Measurements from ENCODE around the gene MX1.
"Not testable (repeated sequence)": the region's sequence is repeated elsewhere in the genome, so short reads cannot be mapped to it uniquely, and the experiment has no call there.

Gene MX1

GRCh38 chr21:41407541-41408460, 18.2 kb upstream of the MX1 start:
- in situ Hi-C loops (cut with HindIII; ENCODE audit: low sequenced_read_pairs), result no loop called here

GRCh38 chr21:41410361-41410760, 15.7 kb upstream of the MX1 start:
- in situ Hi-C loops (cut with HindIII; ENCODE audit: low sequenced_read_pairs), result no loop called here

GRCh38 chr21:41410767-41411448, 15.1 kb upstream of the MX1 start:
- in situ Hi-C loops (cut with HindIII; ENCODE audit: low sequenced_read_pairs), result no loop called here

GRCh38 chr21:41411449-41412089, 14.5 kb upstream of the MX1 start:
- in situ Hi-C loops (cut with HindIII; ENCODE audit: low sequenced_read_pairs), result no loop called here

- in situ Hi-C loops (cut with HindIII; ENCODE audit: low sequenced_read_pairs), result not testable (repeated sequence)
Measured at GRCh38 chr21:41417505-41417904, 8.5 kb upstream of the MX1 start.

GRCh38 chr21:41418393-41418792, 7.6 kb upstream of the MX1 start:
- in situ Hi-C loops (cut with HindIII; ENCODE audit: low sequenced_read_pairs), result no loop called here

- in situ Hi-C loops (cut with HindIII; ENCODE audit: low sequenced_read_pairs), result no loop called here
Measured at GRCh38 chr21:41418956-41419680, 6.9 kb upstream of the MX1 start.

GRCh38 chr21:41419921-41420862, 5.8 kb upstream of the MX1 start:
- in situ Hi-C loops (cut with HindIII; ENCODE audit: low sequenced_read_pairs), result no loop called here

GRCh38 chr21:41420998-41421397, 5.0 kb upstream of the MX1 start:
- in situ Hi-C loops (cut with HindIII; ENCODE audit: low sequenced_read_pairs), result not testable (repeated sequence)

GRCh38 chr21:41422546-41423304, 3.3 kb upstream of the MX1 start:
- in situ Hi-C loops (cut with HindIII; ENCODE audit: low sequenced_read_pairs), result no loop called here

GRCh38 chr21:41423305-41423636, 2.8 kb upstream of the MX1 start:
- in situ Hi-C loops (cut with HindIII; ENCODE audit: low sequenced_read_pairs), result not testable (repeated sequence)

- in situ Hi-C loops (cut with HindIII; ENCODE audit: low sequenced_read_pairs), result no loop called here
Measured at GRCh38 chr21:41425588-41425953, 468 bp upstream of the MX1 start.

- in situ Hi-C loops (cut with HindIII; ENCODE audit: low sequenced_read_pairs), result no loop called here
Measured at GRCh38 chr21:41426676-41427404, 801 bp downstream of the MX1 start.

GRCh38 chr21:41427556-41427955, 1.5 kb downstream of the MX1 start:
- in situ Hi-C loops (cut with HindIII; ENCODE audit: low sequenced_read_pairs), result no loop called here

- in situ Hi-C loops (cut with HindIII; ENCODE audit: low sequenced_read_pairs), result no loop called here
Measured at GRCh38 chr21:41428311-41428710, 2.3 kb downstream of the MX1 start.

GRCh38 chr21:41428847-41429246, 2.8 kb downstream of the MX1 start:
- in situ Hi-C loops (cut with HindIII; ENCODE audit: low sequenced_read_pairs), result no loop called here

GRCh38 chr21:41429305-41429704, 3.3 kb downstream of the MX1 start:
- in situ Hi-C loops (cut with HindIII; ENCODE audit: low sequenced_read_pairs), result no loop called here

- in situ Hi-C loops (cut with HindIII; ENCODE audit: low sequenced_read_pairs), result no loop called here
Measured at GRCh38 chr21:41429925-41430491, 4.0 kb downstream of the MX1 start.

Measured in DLD1 (cell line).